Natural killer cell treated with Interleukin-12 subunit alpha and Interleukin-12 subunit beta and Interleukin-15 and Interleukin-18, amount 100 ng/mL, for 72 hours (primary cell): ENCODE measurements around the gene NCOA7. TPM values are rescaled to one million over a fixed set of nuclear protein-coding genes. Genes with fewer than 3 reads are reported as not detected.
A peak's percentile ranks its signal among the peaks of the same experiment; 100 is the strongest.

Experiments used
- ATAC-seq, 2 donors: fragments of 150-1000 bp; cut with Tn5 transposase in 1 of 2; sonication (Bioruptor Pico), chemical (Tn5 transposase) in 1 of 2; 2 replicates each; pipeline ENCODE4 v1.10.0; 2021
- DNase-seq: peaks from one replicate; pipeline ENCODE4 v3.0.0; 2022; ENCODE audit warnings: low spot score
- H3K27ac Mint-ChIP-seq, 2 donors: 1 replicate in 1 of 2; 2 replicates in 1 of 2; pipeline ENCODE4 v1.8.0; 2022; ENCODE audit warnings: mixed read lengths in 2 of 2, mild to moderate bottlenecking in 1 of 2, moderate library complexity in 1 of 2
- H3K27me3 Mint-ChIP-seq, 2 donors: 1 replicate in 1 of 2; 2 replicates in 1 of 2; pipeline ENCODE4 v1.8.0; 2022; ENCODE audit warnings: mixed read lengths in 2 of 2
- H3K36me3 Mint-ChIP-seq: one replicate; pipeline ENCODE4 v1.8.0; 2022; ENCODE audit warnings: mixed read lengths
- H3K4me1 Mint-ChIP-seq, 2 donors: 1 replicate in 1 of 2; 2 replicates in 1 of 2; pipeline ENCODE4 v1.8.0; 2022; ENCODE audit warnings: low read depth in 2 of 2, mixed read lengths in 2 of 2, mild to moderate bottlenecking in 1 of 2
- H3K4me3 Mint-ChIP-seq: one replicate; pipeline ENCODE4 v1.8.0; 2022; ENCODE audit warnings: mixed read lengths
- H3K9me3 Mint-ChIP-seq: 2 replicates; pipeline ENCODE4 v1.8.0; 2022; ENCODE audit warnings: mixed read lengths
- total RNA-seq, 2 donors: library from RNA; stranded (reverse); gene quantifications; one replicate each; pipeline ENCODE4 v1.2.3, GENCODE V29; 2022

The NCOA7 gene
- total RNA-seq, 2 donors from 2014 or later = 41.4 to 63.9 TPM

DNA sequence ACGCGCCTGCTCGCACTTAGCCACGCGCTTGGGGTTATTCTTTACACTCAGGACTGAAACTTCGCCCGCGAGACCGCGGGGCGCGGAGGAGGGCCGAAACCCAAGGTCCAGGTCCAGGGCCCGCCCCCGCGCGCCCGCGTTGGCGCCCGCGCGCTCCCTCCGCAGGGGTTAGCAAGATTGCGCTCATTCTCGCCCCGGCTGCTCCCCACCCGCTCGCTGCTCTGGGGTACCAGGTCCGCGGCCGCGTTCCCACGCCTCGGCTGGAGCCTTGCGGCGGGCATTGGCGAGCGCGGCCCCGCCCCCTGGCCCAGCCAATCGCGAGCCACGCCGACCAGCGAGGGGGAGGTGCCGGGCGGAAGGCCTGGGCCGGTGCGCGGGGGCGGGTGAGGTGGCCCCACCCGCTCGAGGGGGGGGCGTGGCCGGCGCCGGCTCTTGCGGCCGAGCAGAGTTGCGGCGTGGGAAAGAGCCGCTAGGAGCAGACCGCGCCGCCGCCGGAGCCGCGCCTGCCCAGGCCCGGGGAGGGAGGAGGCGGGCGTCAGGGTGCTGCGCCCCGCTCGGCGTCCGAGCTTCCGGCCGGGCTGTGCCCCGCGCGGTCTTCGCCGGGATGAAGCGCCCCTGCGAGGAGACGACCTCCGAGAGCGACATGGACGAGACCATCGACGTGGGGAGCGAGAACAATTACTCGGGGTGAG is 41.4 kb upstream of the NCOA7 start, which contains the start of gene HEY2:
Gene HEY2, plus strand, starts transcription at position 460 of the 692 bp plus-strand sequence. Its CDS starts 145 bp downstream, at position 605.
- Mint-ChIP-seq H3K27ac (peak within 1 kb of the TSS; percentile 59 to 80), H3K27me3 (peaks cover 21 to 45% of the 10 kb centered on the region in 2 donors), H3K4me1 (peaks cover 29 to 36% of the 10 kb centered on the region in 2 donors), H3K9me3 (no peaks in the 10 kb centered on the region), H3K36me3 (no peaks in the 10 kb centered on the region), H3K4me3 (peak within 1 kb of the TSS; percentile 94)
- DNase-seq (peak; percentile 97), ATAC-seq (peak; percentile 96)

DNA sequence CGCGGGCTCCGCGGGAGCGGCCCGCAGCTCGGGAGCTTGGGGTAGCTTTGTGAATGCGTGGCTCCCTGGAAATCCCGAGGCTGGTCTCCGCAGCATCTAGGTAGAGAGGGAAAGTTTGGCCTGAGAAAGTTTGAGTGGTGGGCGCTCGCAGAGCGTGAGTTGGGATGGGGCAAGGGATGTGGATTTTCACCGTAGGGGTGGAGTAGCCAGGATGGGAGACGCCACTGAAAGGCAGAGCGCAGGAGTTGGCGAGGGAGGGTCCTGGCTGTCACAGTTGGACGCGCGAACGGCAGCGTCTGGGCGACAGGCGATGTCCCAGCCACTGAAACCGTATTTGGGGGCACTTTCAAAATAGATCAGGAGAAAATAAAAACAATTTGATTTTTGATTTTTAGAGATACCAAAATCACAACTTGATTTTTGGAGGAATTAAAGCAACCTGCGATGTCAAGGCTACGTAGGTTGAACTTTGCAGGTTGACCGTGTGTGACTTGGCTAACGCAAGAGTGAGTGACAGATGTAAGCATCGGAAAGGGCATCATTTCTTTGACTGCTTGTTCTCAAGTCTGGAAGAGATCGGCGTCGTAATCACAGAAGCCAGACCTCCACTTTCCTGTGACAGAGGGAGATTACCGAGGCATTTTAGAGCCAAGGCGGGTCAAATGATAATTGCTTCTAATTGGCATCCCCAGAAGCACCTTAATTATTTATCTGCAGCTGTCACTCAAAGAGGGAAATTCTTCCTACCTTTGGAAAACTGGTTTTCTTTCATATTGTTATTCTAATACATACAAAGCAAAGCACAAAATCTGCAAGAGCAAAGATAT is 40.7 kb upstream of the NCOA7 start:
- peaks cover 21 to 45% of the 10 kb centered on the region in 2 donors for H3K27me3 Mint-ChIP-seq
- no peaks in the 10 kb centered on the region for H3K36me3 Mint-ChIP-seq
- no peak for ATAC-seq
- H3K27ac Mint-ChIP-seq = peak overlapping the region; percentile 59 to 80
- DNase-seq = no peak
- peak overlapping the region; percentile 94 for H3K4me3 Mint-ChIP-seq
- H3K4me1 Mint-ChIP-seq = peaks cover 29 to 36% of the 10 kb centered on the region in 2 donors
- no peaks in the 10 kb centered on the region for H3K9me3 Mint-ChIP-seq

DNA sequence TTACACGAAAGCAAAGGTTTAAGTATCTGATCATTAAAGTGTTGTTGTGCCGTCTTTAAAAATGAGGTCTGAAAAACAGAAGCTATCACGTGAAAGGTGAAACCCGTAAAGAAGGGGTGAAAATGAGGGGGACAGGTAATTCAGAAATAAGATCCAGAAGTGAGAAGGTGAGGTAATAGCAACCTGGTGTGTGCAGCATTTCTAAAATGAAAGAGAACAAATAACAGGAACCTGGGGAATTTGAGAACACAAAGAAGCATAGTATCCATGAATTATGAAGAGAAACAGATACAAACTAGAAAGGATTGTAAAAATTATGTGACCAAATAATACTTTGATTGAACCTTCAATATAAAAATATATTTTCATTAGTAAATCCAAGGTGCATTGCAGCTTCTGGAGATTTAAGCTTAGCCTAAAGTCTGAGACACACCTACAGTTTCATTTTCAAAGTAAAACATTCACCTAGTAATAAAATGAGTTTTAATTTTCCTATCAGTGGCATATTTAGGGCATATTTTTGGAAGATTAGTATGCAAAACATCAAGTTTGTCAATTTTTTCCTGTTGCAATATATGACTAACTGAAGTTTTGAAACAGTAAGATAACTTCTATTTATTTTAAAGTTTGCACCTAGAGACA is 39.9 kb upstream of the NCOA7 start:
- H3K36me3 Mint-ChIP-seq = no peaks in the 10 kb centered on the region
- H3K9me3 Mint-ChIP-seq = no peaks in the 10 kb centered on the region
- H3K27me3 Mint-ChIP-seq = peaks cover 21 to 44% of the 10 kb centered on the region in 2 donors
- ATAC-seq (no peak), DNase-seq (no peak)
- H3K4me3 Mint-ChIP-seq = peak overlapping the region; percentile 94
- H3K27ac Mint-ChIP-seq = no peak overlapping the region
- H3K4me1 Mint-ChIP-seq = peaks cover 29 to 36% of the 10 kb centered on the region in 2 donors

DNA sequence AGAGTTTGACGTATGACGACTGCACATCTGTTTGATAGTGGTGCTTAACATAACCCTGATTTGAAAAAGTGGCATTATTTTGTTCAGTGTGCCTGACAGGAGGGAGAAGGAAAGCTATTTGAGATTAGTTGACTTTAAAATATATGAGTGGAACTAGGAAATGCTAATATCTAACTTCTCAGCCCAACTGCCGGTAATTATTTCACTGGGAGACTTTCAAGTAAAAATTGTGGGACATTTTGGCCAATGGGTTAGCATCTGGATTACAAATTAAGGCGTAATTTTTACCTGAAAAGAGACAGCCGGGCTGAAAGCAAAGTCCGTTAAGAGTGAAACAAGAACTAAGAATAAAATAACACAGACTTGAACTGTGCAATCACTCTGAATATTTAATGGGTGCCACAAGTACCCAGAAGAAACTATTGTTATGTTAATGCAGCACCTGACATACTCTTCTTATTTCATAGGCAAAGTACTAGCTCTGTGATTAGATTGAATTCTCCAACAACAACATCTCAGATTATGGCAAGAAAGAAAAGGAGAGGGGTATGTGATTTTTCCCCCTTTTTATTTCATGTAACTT is 39.3 kb upstream of the NCOA7 start:
- peaks cover 26 to 30% of the 10 kb centered on the region in 2 donors for H3K4me1 Mint-ChIP-seq
- no peaks in the 10 kb centered on the region for H3K9me3 Mint-ChIP-seq
- ATAC-seq = no peak
- no peak overlapping the region for H3K4me3 Mint-ChIP-seq
- H3K36me3 Mint-ChIP-seq = no peaks in the 10 kb centered on the region
- peaks cover 21 to 38% of the 10 kb centered on the region in 2 donors for H3K27me3 Mint-ChIP-seq
- H3K27ac Mint-ChIP-seq = no peak overlapping the region
- DNase-seq = no peak

DNA sequence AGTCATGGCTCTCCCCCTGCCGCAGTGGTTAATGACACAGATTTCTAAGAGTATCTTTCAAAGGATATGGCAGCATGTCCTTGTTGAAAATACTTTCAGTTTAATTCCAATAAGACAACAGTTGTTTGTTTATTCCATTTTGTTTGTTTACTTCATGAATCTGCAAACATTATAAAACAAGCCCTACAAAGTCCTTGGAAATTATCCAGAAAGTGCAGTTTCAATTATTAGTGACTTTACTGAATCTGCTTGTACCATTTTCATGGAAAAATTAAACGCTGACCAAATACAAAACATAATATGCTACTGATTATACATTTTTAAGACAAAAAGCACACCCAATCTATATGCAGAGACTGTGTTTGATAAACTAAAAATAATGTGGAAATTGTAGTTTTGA is 38.0 kb upstream of the NCOA7 start:
- peaks cover 16 to 30% of the 10 kb centered on the region in 2 donors for H3K27me3 Mint-ChIP-seq
- no peak for ATAC-seq

DNA sequence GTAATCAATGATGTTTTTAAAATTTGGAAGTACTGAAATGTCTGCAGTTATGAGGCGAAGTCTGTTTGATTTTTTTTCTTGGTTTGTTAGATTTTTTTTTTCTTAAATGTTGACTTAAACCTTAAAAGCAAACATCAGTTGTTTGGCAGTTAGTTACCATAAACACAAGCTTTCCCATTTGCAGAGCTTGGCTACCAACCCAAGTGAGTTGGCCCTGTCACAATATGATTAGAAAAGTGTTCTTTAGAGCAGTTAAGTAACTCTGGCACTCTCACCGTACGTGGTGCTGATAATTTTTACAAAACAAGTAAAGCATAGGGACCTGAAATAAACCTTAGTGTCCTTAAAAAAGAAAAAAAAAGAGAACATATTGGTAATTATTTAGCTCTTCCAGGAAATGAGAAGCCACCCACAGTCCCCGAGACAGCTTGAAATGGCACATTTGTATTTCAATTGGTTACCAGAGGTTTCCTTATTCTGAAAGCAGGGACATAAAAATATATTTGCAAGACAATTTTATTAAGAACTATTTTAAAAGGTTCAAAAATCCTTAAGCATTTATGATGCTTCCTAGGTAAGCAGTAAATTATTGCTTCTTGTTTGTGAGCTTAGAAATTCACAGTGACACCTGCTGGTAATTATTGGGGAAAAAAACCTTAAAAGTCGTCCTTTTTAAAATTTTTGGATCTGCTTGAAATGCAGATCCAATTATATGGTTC is 37.4 kb upstream of the NCOA7 start:
- H3K9me3 Mint-ChIP-seq = no peaks in the 10 kb centered on the region
- H3K4me3 Mint-ChIP-seq = no peak overlapping the region
- peaks cover 14 to 18% of the 10 kb centered on the region in 2 donors for H3K4me1 Mint-ChIP-seq
- ATAC-seq (no peak), DNase-seq (no peak)
- H3K36me3 Mint-ChIP-seq = no peaks in the 10 kb centered on the region
- no peak overlapping the region for H3K27ac Mint-ChIP-seq
- peaks cover 16 to 30% of the 10 kb centered on the region in 2 donors for H3K27me3 Mint-ChIP-seq

More for the DNA sequence above, 38.0 kb upstream of the NCOA7 start:
- Mint-ChIP-seq H3K36me3 (no peaks in the 10 kb centered on the region), H3K4me3 (no peak overlapping the region), H3K9me3 (no peaks in the 10 kb centered on the region), H3K4me1 (peaks cover 18% of the 10 kb centered on the region in 2 donors), H3K27ac (no peak overlapping the region)
- DNase-seq = no peak

DNA sequence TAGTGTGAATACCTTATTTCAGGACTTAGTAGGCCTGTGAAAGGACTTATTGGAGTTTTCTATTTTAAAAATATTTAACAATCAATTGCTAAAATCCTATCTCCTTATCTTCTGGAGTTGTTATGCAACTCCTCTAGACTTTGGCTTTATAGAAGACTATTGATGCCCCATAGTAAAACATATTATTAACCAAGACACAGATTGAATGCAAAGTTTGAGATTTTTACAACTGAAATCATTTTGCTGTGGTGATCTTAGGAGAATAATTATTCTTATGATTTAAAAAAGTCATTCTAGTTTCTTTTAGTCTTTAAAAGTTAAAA is 36.9 kb upstream of the NCOA7 start:
- Mint-ChIP-seq H3K27ac (no peak overlapping the region), H3K4me1 (peaks cover 14% of the 10 kb centered on the region in 2 donors), H3K36me3 (no peaks in the 10 kb centered on the region), H3K27me3 (peaks cover 16 to 30% of the 10 kb centered on the region in 2 donors), H3K9me3 (no peaks in the 10 kb centered on the region), H3K4me3 (no peak overlapping the region)
- DNase-seq (no peak), ATAC-seq (no peak)

DNA sequence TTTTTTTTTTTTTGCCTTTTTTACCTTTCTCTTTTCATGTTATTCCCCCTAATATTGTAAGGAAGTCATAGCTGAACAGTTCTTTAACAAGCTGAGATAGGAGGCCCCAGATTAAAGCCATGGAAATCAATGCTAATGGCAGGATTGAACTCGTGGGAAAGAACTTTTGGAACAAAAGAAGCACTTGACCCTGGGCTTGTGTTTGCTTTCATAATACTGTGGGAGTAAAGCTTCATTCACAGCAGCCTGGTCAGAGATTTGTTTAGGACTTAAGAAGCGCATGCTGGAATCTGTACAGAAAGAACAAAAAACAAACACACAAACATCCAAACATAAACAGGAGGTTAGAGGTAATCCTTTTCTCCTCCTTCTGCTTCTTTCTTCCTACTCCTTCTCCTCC is 36.2 kb upstream of the NCOA7 start:
- Mint-ChIP-seq H3K27me3 (peaks cover 22 to 33% of the 10 kb centered on the region in 2 donors), H3K36me3 (no peaks in the 10 kb centered on the region), H3K9me3 (no peaks in the 10 kb centered on the region), H3K4me1 (peaks cover 13 to 14% of the 10 kb centered on the region in 2 donors), H3K27ac (no peak overlapping the region), H3K4me3 (no peak overlapping the region)
- no peak for DNase-seq
- ATAC-seq = no peak

DNA sequence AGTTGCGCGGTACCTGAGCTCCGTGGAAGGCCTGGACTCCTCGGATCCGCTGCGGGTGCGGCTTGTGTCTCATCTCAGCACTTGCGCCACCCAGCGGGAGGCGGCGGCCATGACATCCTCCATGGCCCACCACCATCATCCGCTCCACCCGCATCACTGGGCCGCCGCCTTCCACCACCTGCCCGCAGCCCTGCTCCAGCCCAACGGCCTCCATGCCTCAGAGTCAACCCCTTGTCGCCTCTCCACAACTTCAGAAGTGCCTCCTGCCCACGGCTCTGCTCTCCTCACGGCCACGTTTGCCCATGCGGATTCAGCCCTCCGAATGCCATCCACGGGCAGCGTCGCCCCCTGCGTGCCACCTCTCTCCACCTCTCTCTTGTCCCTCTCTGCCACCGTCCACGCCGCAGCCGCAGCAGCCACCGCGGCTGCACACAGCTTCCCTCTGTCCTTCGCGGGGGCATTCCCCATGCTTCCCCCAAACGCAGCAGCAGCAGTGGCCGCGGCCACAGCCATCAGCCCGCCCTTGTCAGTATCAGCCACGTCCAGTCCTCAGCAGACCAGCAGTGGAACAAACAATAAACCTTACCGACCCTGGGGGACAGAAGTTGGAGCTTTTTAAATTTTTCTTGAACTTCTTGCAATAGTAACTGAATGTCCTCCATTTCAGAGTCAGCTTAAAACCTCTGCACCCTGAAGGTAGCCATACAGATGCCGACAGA is 31.4 kb upstream of the NCOA7 start:
- no peak overlapping the region for H3K4me3 Mint-ChIP-seq
- no peak for DNase-seq
- H3K27me3 Mint-ChIP-seq = peaks cover 20 to 24% of the 10 kb centered on the region in 2 donors
- H3K36me3 Mint-ChIP-seq = peaks cover 4% of the 10 kb centered on the region
- H3K9me3 Mint-ChIP-seq = no peaks in the 10 kb centered on the region
- no peaks in the 10 kb centered on the region for H3K4me1 Mint-ChIP-seq
- ATAC-seq = no peak
- no peak overlapping the region for H3K27ac Mint-ChIP-seq

DNA sequence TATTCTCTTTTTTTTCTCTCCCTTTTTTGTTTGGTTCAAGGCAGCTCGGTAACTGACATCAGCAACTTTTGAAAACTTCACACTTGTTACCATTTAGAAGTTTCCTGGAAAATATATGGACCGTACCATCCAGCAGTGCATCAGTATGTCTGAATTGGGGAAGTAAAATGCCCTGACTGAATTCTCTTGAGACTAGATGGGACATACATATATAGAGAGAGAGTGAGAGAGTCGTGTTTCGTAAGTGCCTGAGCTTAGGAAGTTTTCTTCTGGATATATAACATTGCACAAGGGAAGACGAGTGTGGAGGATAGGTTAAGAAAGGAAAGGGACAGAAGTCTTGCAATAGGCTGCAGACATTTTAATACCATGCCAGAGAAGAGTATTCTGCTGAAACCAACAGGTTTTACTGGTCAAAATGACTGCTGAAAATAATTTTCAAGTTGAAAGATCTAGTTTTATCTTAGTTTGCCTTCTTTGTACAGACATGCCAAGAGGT is 30.8 kb upstream of the NCOA7 start:
- Mint-ChIP-seq H3K4me1 (no peaks in the 10 kb centered on the region), H3K27me3 (peaks cover 22 to 27% of the 10 kb centered on the region in 2 donors), H3K4me3 (no peak overlapping the region), H3K27ac (no peak overlapping the region), H3K36me3 (peaks cover 4% of the 10 kb centered on the region), H3K9me3 (no peaks in the 10 kb centered on the region)
- no peak for DNase-seq
- ATAC-seq = no peak

DNA sequence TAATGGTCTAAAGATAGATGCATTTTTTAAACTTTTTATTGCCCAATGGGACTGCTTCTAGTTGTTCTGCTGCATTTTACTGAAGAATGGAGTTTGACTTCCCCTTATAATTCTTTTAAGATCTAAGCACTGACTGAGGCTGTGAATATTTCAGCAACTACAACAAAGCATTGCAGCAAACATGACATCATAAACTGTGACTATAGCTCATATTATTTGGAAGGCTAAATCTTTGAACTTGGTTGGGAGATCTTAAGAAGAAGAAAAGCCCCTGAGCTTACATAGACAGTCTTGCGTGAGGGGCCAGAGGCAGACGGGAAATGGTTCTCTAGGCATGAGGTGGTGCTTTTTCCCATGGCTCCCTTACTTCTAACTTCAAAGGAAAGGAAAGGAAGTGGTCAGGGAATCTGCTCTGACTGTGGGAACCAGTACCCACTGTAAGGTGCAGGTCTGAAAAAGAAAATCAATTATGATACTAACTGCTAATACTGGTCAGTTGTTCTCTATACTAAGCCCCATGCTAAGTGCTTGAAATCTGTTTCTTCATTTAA is 26.6 kb upstream of the NCOA7 start:
- Mint-ChIP-seq H3K4me3 (no peak overlapping the region), H3K27me3 (peaks cover 28 to 49% of the 10 kb centered on the region in 2 donors), H3K9me3 (no peaks in the 10 kb centered on the region), H3K4me1 (no peaks in the 10 kb centered on the region), H3K27ac (no peak overlapping the region), H3K36me3 (peaks cover 4% of the 10 kb centered on the region)
- ATAC-seq (no peak), DNase-seq (no peak)

DNA sequence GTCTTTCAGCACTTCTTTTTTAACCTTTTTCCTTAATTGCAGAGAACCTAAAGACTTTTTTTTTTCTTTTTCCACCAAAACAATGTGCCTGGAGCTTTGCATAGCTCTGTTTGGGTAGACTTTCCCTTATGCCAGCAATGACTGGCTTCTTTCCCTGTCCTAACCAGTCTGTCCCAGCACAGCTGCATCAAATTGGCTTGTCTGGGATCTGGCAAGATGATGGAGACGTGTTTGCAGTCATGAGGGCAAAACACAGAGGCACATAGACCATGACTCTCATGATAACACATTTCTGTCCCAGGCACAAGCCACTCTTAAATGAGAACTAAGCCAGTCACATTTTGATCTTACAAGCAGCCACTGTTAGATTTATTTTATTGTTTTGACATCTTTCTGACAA is 24.8 kb upstream of the NCOA7 start:
- ATAC-seq = no peak
- Mint-ChIP-seq H3K4me1 (no peaks in the 10 kb centered on the region), H3K27ac (no peak overlapping the region), H3K27me3 (peaks cover 23 to 41% of the 10 kb centered on the region in 2 donors), H3K9me3 (no peaks in the 10 kb centered on the region), H3K36me3 (no peaks in the 10 kb centered on the region), H3K4me3 (no peak overlapping the region)
- DNase-seq = no peak
